HepG2 (cell line): ENCODE results near the gene ARHGAP4. TPM values are rescaled to one million over a fixed set of nuclear protein-coding genes. Genes with fewer than 3 reads are reported as not detected.

Source experiments
- ATAC-seq: fragments of 200-7000 bp; cut with Tn5 transposase; 3 replicates; pipeline ENCODE4 v1.9.1; 2020; ENCODE audit warnings: mild to moderate bottlenecking, moderate library complexity
- BruUV-seq: library from RNA; stranded (reverse); fragments of 400-500 nt; replicated peaks from 2 replicates; lab custom pipeline; 2021; lab: Mats Ljungman, UMichigan
- CTCF ChIA-PET: fragments of 300-600 bp; formaldehyde crosslinking; extraction: SDS; loops from one replicate; lab custom pipeline; 2021; ENCODE audit warnings: low total read pairs, inconsistent platforms, low intra/inter-chr PET ratio; lab: Yijun Ruan, JAX
- POLR2A ChIA-PET: fragments of 350-600 bp; sonication (Branson Sonifier 250); formaldehyde crosslinking; loops from one replicate; lab custom pipeline; 2020; ENCODE audit warnings: antibody characterized with exemption, inconsistent platforms; lab: Yijun Ruan, JAX
- DNase-seq: peaks from one replicate; pipeline ENCODE4 v3.0.0-alpha.2; 2015; ENCODE audit warnings: low spot score
- FAIRE-seq: peaks from 3 replicates; lab custom pipeline; 2011; peaks lifted over from hg19 to GRCh38; lab: Jason Lieb, UNC
- H2AFZ ChIP-seq: one replicate; pipeline ENCODE4 v1.6.1; 2011; ENCODE audit warnings: low read length, inconsistent platforms
- H3K27ac ChIP-seq: fragments of 300-600 bp; 3 replicates; pipeline ENCODE4 v1.8.0; 2011; ENCODE audit warnings: mixed run types, mild to moderate bottlenecking, mixed read lengths, low read length, inconsistent platforms; ENCODE audit not compliant: insufficient read depth; ENCODE audit errors: extremely low read length
- H3K27me3 ChIP-seq, 2 experiments: fragments of 200-600 bp in 1 of 2; 2 replicates in 1 of 2; 3 replicates in 1 of 2; pipeline versions ENCODE4 v1.6.0 to v1.8.0; 2011; ENCODE audit warnings: low read length in 2 of 2, mild to moderate bottlenecking in 2 of 2, moderate library complexity in 2 of 2, inconsistent platforms in 1 of 2; ENCODE audit not compliant: insufficient read depth in 2 of 2, control insufficient read depth in 1 of 2
- H3K36me3 ChIP-seq, 2 experiments: fragments of 200-600 bp in 1 of 2; replicated peaks in 1 of 2; 2 replicates in 1 of 2; 3 replicates in 1 of 2; pipeline versions ENCODE4 v1.5.1 to v1.8.0; 2011; ENCODE audit warnings: low read length in 2 of 2, inconsistent platforms in 1 of 2; ENCODE audit not compliant: insufficient read depth in 2 of 2, control insufficient read depth in 1 of 2
- H3K4me1 ChIP-seq: 2 replicates; pipeline ENCODE4 v1.5.1; 2012; ENCODE audit warnings: low read length, inconsistent platforms; ENCODE audit not compliant: insufficient read depth
- H3K4me2 ChIP-seq: 2 replicates; pipeline ENCODE4 v1.6.0; 2011; ENCODE audit warnings: low read depth, low read length, inconsistent platforms
- H3K4me3 ChIP-seq, 3 experiments: fragments of 200-600 bp in 1 of 3; sonication (generic), shearing (Covaris generic) in 1 of 3; replicated peaks in 1 of 3; 2 replicates each; pipeline ENCODE4 v1.5.1; 2011 to 2016; ENCODE audit warnings: low read length in 3 of 3, inconsistent platforms in 2 of 3, low read depth in 2 of 3, mild to moderate bottlenecking in 2 of 3, control low read depth in 1 of 3, mixed read lengths in 1 of 3; ENCODE audit not compliant: insufficient read depth in 1 of 3
- H3K79me2 ChIP-seq: one replicate; pipeline ENCODE4 v1.6.1; 2011; ENCODE audit warnings: low read length, inconsistent platforms; ENCODE audit not compliant: insufficient read depth
- H3K9ac ChIP-seq: 2 replicates; pipeline ENCODE4 v1.6.0; 2011; ENCODE audit warnings: mild to moderate bottlenecking, low read depth, low read length, inconsistent platforms; ENCODE audit not compliant: insufficient read depth
- H3K9me3 ChIP-seq: 2 replicates; pipeline ENCODE4 v1.5.1; 2012; ENCODE audit warnings: mild to moderate bottlenecking, low read length
- H4K20me1 ChIP-seq: 2 replicates; pipeline ENCODE4 v1.6.0; 2011; ENCODE audit warnings: inconsistent platforms, mild to moderate bottlenecking, low read length, moderate library complexity; ENCODE audit not compliant: insufficient read depth
- CHD4 ChIP-seq: fragments of 200-600 bp; sonication (generic); IDR thresholded peaks from 2 replicates; pipeline ENCODE4 v1.7.0; 2017; ENCODE audit warnings: mild to moderate bottlenecking, low read length, borderline replicate concordance
- KAT8 ChIP-seq: IDR thresholded peaks from 2 replicates; pipeline ENCODE4 v1.6.1; 2016; ENCODE audit warnings: missing genetic modification reagents, missing compliant biosample characterization
- RAD51 ChIP-seq: fragments of 450-650 bp; IDR thresholded peaks from 2 replicates; pipeline ENCODE4 v1.6.1; 2016; ENCODE audit warnings: borderline replicate concordance
- SNRNP70 ChIP-seq: fragments of 200-400 bp; formaldehyde crosslinking; IDR thresholded peaks from 2 replicates; pipeline ENCODE4 v1.6.1; 2017; ENCODE audit warnings: mild to moderate bottlenecking, low read depth, low read length, moderate library complexity
- SP1 ChIP-seq, 2 experiments: fragments of 450-650 bp in 1 of 2; sonication (generic) in 1 of 2; formaldehyde crosslinking in 1 of 2; IDR thresholded peaks; 2 replicates each; pipeline versions ENCODE4 v1.4.0 to v1.6.1; 2016 to 2020; ENCODE audit warnings: missing genetic modification reagents in 1 of 2
- SSRP1 ChIP-seq: IDR thresholded peaks from 2 replicates; pipeline ENCODE4 v1.6.1; 2016; ENCODE audit warnings: control low read depth
- TAF1 ChIP-seq: sonication (generic); formaldehyde crosslinking; IDR thresholded peaks from 2 replicates; pipeline ENCODE4 v1.4.0; 2020; ENCODE audit warnings: missing genetic modification reagents
- TARDBP ChIP-seq: sonication (generic); formaldehyde crosslinking; IDR thresholded peaks from 2 replicates; pipeline ENCODE4 v1.8.0; 2022; ENCODE audit warnings: mild to moderate bottlenecking, missing genetic modification reagents
- TBX2 ChIP-seq: sonication (generic); formaldehyde crosslinking; IDR thresholded peaks from 2 replicates; pipeline ENCODE4 v1.5.0; 2020; ENCODE audit warnings: missing genetic modification reagents, mild to moderate bottlenecking, borderline replicate concordance
- YY1 ChIP-seq: IDR thresholded peaks from 2 replicates; pipeline ENCODE4 v1.6.1; 2011; ENCODE audit warnings: low read length, low read depth, moderate library complexity, mild to moderate bottlenecking; ENCODE audit not compliant: insufficient read depth, insufficient replicate concordance
- WGBS: methylation state at CpG from one replicate; pipeline ENCODE4 v1.1.6; 2017; ENCODE audit warnings: low lambda C conversion rate; 5-methylcytosine and 5-hydroxymethylcytosine counted together
- in situ Hi-C: cut with HindIII; loops from 2 replicates; pipeline ENCODE4 v1.10.0; 2017; ENCODE audit warnings: low pct_unique_long_range_greater_than_20kb; ENCODE audit not compliant: extremely low pct_ligation_motif_present
- intact Hi-C: fragments of 100-400 bp; cut with micrococcal nuclease; formaldehyde crosslinking; loops from one replicate; pipeline ENCODE4 v1.10.0; 2022; ENCODE audit not compliant: unreplicated experiment
- polyA plus RNA-seq, 8 experiments: library from polyadenylated mRNA; depleted of rRNA in 3 of 8; stranded (reverse) in 7 of 8; unstranded in 1 of 8; fragments of >200 nt; fragmentation: Illumina TruSeq in 4 of 8; extraction: Trizol in 4 of 8; gene quantifications; 2 replicates each; pipeline versions ENCODE4 v1.2.1 to v1.2.3, GENCODE V29; 2011 to 2016; ENCODE audit warnings: low read depth in 4 of 8, missing spikeins in 1 of 8, mixed read lengths in 1 of 8; ENCODE audit not compliant: insufficient read depth in 1 of 8
- total RNA-seq, 5 experiments: library from RNA; depleted of rRNA; stranded (reverse); fragments of >200 nt; fragmentation: Illumina TruSeq; extraction: Trizol; gene quantifications; 2 replicates each; pipeline ENCODE4 v1.2.3, GENCODE V29; 2016; ENCODE audit warnings: low read depth in 1 of 5
- TF ChIP-seq, protein P1 (sequence below): sonication (generic); formaldehyde crosslinking; IDR thresholded peaks from 2 replicates; pipeline ENCODE4 v1.8.0; 2022; ENCODE audit warnings: missing genetic modification reagents, mild to moderate bottlenecking, moderate library complexity, borderline replicate concordance
- TF ChIP-seq, protein P2 (sequence below): sonication (generic); formaldehyde crosslinking; IDR thresholded peaks from 2 replicates; pipeline ENCODE4 v1.8.1; 2023; ENCODE audit warnings: missing genetic modification reagents, mild to moderate bottlenecking, borderline replicate concordance
- TF ChIP-seq, protein P3 (sequence below), 2 experiments: fragments of 450-650 bp in 1 of 2; sonication (generic) in 1 of 2; formaldehyde crosslinking in 1 of 2; IDR thresholded peaks; 2 replicates each; pipeline versions ENCODE4 v1.6.1 to v1.8.0; 2016 to 2022; ENCODE audit warnings: antibody characterized with exemption in 1 of 2, mild to moderate bottlenecking in 1 of 2, missing genetic modification reagents in 1 of 2

ARHGAP4 gene
- total and polyA plus RNA-seq, 2 of the 13 experiments (the other 11 are each of a cell fraction or from before 2014, with no cell fraction given), result 0.57 to 0.64 TPM

DNA sequence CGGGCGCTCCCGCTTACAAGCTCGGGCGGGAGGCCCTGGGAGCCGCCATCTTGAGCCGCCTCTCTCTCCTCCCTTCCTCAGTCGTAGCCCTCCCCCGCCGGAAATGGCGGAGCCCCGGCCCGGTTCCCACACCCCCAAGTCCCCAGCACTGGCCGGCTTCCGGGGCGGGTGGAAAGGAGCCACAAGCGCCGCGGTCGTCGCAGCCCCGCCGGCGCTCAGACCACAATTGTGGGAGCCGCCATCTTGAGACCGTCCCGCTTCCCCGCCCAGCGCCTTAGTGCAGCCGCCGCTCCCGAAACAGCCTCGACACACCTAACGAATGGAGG is 45.0 kb upstream of the ARHGAP4 start:
- FAIRE-seq, result no peak
- Histone ChIP-seq H3K9me3 (no peaks in the 10 kb centered on the region), H3K79me2 (peaks cover 56% of the 10 kb centered on the region), H3K4me2 (peak overlapping the region; percentile 64), H3K27me3 (no peaks in the 10 kb centered on the region; a peak in 1 of 5 replicates), H3K4me1 (peaks cover 60% of the 10 kb centered on the region), H3K27ac (peak overlapping the region; percentile 100), H4K20me1 (peaks cover 33% of the 10 kb centered on the region), H2AFZ (no peak overlapping the region), H3K9ac (peak overlapping the region; percentile 100), H3K36me3 (peaks cover 0 to 11% of the 10 kb centered on the region in 2 experiments; a peak in 2 of 5 replicates), H3K4me3 (peak overlapping the region; percentile 85 to 90 (median 89))
- POLR2A ChIA-PET, result interaction anchor here (1.0 to 6.3 kb wide), 6 partner anchors 24 to 49 kb away, joined by 3 to 54 read pairs (median 9); partner anchors contain the start of gene NAA10
- no TSS peak for BruUV-seq
- no CpG with 5 or more reads among the region's 34 CpGs for WGBS
- intact Hi-C loops (no loop called here), in situ Hi-C loops (loop anchor here (5.0 kb wide), 1 partner anchor 41 kb away; no protein-coding TSS in a partner anchor)
- peak; percentile 74 for ATAC-seq
- CTCF ChIA-PET, result no interaction called here
- peak; percentile 65 for DNase-seq
- TF ChIP-seq TBX2 (CRISPR knock-in tag), result 0 out of 2 replicates have a peak, but pooled peaks have one; percentile 21
- no peak for TF ChIP-seq RAD51
- TF ChIP-seq, protein P1, sequence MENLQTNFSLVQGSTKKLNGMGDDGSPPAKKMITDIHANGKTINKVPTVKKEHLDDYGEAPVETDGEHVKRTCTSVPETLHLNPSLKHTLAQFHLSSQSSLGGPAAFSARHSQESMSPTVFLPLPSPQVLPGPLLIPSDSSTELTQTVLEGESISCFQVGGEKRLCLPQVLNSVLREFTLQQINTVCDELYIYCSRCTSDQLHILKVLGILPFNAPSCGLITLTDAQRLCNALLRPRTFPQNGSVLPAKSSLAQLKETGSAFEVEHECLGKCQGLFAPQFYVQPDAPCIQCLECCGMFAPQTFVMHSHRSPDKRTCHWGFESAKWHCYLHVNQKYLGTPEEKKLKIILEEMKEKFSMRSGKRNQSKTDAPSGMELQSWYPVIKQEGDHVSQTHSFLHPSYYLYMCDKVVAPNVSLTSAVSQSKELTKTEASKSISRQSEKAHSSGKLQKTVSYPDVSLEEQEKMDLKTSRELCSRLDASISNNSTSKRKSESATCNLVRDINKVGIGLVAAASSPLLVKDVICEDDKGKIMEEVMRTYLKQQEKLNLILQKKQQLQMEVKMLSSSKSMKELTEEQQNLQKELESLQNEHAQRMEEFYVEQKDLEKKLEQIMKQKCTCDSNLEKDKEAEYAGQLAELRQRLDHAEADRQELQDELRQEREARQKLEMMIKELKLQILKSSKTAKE (CRISPR knock-in tag), result no peak
- no peak for TF ChIP-seq SNRNP70
- no peak for TF ChIP-seq SP1 (IDR thresholded peaks at IDR 0.05)
- 0 out of 2 replicates have a peak, but pooled peaks have one; percentile 32 for TF ChIP-seq SP1 (CRISPR knock-in tag; IDR thresholded peaks at IDR 0.05)
- TF ChIP-seq, protein P2, sequence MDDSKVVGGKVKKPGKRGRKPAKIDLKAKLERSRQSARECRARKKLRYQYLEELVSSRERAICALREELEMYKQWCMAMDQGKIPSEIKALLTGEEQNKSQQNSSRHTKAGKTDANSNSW (CRISPR knock-in tag), result no peak
- peak; percentile 57 for TF ChIP-seq TAF1 (CRISPR knock-in tag)
- TF ChIP-seq TARDBP (CRISPR knock-in tag), result peak; percentile 28; the same call in 1 of the 2 replicates
- TF ChIP-seq, protein P3, sequence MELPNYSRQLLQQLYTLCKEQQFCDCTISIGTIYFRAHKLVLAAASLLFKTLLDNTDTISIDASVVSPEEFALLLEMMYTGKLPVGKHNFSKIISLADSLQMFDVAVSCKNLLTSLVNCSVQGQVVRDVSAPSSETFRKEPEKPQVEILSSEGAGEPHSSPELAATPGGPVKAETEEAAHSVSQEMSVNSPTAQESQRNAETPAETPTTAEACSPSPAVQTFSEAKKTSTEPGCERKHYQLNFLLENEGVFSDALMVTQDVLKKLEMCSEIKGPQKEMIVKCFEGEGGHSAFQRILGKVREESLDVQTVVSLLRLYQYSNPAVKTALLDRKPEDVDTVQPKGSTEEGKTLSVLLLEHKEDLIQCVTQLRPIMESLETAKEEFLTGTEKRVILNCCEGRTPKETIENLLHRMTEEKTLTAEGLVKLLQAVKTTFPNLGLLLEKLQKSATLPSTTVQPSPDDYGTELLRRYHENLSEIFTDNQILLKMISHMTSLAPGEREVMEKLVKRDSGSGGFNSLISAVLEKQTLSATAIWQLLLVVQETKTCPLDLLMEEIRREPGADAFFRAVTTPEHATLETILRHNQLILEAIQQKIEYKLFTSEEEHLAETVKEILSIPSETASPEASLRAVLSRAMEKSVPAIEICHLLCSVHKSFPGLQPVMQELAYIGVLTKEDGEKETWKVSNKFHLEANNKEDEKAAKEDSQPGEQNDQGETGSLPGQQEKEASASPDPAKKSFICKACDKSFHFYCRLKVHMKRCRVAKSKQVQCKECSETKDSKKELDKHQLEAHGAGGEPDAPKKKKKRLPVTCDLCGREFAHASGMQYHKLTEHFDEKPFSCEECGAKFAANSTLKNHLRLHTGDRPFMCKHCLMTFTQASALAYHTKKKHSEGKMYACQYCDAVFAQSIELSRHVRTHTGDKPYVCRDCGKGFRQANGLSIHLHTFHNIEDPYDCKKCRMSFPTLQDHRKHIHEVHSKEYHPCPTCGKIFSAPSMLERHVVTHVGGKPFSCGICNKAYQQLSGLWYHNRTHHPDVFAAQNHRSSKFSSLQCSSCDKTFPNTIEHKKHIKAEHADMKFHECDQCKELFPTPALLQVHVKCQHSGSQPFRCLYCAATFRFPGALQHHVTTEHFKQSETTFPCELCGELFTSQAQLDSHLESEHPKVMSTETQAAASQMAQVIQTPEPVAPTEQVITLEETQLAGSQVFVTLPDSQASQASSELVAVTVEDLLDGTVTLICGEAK (IDR thresholded peaks at IDR 0.05), result peak; percentile 27; the same call in 1 of the 2 replicates
- TF ChIP-seq, protein P3 (CRISPR knock-in tag; IDR thresholded peaks at IDR 0.05), result no peak
- no peak for TF ChIP-seq CHD4
- peak; percentile 32; the same call in 1 of the 2 replicates for TF ChIP-seq KAT8 (CRISPR knock-in tag)
- TF ChIP-seq YY1, result peak; percentile 63
- TF ChIP-seq SSRP1 (CRISPR knock-in tag), result no peak
